GM19438 (cell line): ENCODE results near the gene FANCI.

Experiments
- ATAC-seq: cut with Tn5 transposase; IDR thresholded peaks from one replicate; pipeline ENCODE4 v1.9.1; 2021; ENCODE audit warnings: low read depth; ENCODE audit not compliant: unreplicated experiment

Gene FANCI

DNA sequence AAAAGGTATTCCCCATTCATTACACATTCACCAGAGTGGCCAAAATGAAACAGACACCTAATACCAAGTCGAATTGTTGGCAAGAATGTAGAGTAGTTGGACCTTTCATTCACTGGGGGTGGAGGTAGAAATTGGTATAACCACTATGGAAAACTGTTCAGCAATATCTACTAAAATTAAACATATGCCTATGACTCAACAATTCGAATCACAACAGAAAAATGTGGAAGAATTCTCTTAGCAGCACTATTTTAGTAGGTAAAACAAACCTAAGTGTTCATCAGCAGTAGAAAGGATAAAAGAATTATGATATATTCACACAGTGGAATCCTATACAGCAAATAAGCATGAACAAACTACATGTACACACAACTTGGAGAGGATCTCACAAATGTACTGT, 60.2 kb downstream of the FANCI start:
- no peak for ATAC-seq

- ATAC-seq: no peak
Observed at GRCh38 chr15:89305395-89305794, 61.6 kb downstream of the FANCI start.

DNA sequence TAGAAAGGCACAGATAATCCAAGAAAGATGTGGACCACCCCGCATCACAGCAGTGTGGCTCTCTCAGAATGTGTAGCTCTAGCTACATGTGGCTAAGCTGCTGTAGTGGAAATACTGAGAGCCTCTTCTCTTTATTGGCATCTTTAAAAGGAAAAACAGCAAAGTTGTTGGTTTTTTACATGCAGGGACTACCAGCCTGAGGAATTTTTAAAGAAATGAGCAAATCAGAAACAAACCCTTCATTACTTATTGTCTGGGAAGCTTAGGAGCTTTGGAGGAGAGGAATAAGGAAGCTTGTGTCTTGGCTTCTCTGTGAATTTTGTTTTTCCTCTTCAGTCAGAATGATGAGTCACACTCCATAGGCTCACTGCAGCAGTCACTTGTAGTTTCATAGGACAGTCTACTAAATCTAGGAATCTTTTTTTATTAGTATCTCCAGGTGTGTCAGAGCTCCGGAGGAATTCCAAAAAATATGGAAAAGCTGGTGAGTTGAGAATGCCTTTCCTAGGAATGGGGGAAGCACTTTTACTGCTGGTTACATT, 63.3 kb downstream of the FANCI start:
- no peak for ATAC-seq

DNA sequence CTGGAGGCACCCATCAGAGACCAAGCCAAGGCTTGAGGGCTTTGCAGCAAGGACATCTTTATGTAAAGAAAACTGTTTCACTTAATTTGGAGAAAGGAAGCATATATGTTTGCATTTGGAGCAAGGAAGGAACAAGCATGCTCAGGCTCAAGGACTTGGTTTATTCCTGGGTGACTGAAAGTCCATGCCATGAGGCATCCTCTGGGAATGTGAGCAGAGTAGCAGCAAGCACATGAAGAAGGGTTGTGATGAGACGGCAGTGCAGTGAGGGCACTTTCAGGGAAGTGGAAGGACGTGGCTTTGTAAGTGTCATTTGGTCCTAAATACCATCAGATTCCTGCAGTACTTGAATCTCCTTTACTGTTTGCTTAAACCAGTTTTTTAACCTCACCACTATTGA, 64.0 kb downstream of the FANCI start:
- no peak for ATAC-seq

- no peak for ATAC-seq
Observed at GRCh38 chr15:89308236-89308635, 64.5 kb downstream of the FANCI start.

DNA sequence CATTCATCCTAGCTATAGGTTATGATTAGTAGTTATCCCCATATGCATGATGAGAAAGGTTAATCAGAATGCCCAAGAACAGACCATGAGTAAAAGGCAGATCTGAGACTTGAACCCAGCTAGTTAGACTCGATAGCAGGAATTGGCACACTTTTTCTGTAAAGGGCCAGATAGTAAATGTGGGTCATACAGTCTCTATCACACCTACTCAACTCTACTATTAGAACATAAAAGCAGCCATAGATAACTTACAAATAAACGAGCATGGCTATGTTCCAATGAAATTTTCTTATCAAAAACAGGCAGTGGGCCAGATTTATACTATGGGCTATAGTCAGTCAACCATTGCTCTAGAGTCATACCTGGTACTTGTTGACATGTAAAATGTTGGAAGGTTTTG, 66.2 kb downstream of the FANCI start:
- no peak for ATAC-seq

DNA sequence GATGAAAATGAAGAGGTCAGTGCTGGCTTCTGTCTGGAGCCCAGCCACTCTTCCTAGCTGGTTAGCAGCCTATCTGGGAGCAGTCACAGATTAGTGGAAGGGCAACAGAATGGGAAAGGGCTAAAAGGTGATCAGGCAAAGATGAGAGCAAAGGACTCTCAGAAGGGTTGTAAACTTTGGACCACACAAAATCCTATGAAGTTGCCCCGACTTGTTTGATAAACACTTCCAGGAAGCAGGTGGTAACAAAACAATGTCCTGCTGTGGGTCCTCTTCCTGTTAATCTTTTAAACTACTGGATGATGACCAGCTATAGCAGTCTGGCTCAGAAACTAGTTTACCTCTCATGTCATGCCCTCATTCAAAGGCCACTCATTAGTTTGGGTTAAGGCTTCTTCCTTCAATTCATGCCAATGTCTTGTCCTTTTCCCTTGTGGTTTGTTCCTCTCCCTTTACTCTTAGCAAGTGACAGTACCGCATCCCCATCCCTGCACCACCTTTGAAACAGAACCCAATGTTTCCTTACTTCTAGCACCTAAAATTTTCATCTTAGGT, 71.7 kb downstream of the FANCI start:
- ATAC-seq: no peak

GRCh38 chr15:89316504-89316903, 72.7 kb downstream of the FANCI start:
- no peak for ATAC-seq

GRCh38 chr15:89317186-89317720, 73.5 kb downstream of the FANCI start:
- ATAC-seq: no peak

- ATAC-seq: no peak
Observed at GRCh38 chr15:89319678-89320077, 75.9 kb downstream of the FANCI start.

DNA sequence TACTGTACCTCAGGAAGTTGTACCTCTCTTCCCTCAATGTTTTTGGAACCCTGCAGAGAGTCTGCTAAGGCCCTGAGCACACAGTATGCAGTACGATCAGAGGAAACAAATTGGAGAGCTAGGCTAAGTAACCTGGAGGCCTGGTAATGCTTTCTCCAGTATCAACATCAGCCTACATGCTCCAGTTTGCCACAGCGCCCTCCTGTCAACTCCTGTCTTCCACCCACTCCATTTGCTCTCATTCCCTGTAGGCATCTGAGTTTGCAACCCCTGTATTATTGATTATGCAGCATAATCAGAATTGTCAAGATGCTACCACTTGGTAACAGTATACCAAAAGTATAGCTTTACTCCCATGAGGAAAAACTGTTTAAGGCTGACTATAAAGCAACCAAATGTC, 76.4 kb downstream of the FANCI start:
- ATAC-seq: no peak

DNA sequence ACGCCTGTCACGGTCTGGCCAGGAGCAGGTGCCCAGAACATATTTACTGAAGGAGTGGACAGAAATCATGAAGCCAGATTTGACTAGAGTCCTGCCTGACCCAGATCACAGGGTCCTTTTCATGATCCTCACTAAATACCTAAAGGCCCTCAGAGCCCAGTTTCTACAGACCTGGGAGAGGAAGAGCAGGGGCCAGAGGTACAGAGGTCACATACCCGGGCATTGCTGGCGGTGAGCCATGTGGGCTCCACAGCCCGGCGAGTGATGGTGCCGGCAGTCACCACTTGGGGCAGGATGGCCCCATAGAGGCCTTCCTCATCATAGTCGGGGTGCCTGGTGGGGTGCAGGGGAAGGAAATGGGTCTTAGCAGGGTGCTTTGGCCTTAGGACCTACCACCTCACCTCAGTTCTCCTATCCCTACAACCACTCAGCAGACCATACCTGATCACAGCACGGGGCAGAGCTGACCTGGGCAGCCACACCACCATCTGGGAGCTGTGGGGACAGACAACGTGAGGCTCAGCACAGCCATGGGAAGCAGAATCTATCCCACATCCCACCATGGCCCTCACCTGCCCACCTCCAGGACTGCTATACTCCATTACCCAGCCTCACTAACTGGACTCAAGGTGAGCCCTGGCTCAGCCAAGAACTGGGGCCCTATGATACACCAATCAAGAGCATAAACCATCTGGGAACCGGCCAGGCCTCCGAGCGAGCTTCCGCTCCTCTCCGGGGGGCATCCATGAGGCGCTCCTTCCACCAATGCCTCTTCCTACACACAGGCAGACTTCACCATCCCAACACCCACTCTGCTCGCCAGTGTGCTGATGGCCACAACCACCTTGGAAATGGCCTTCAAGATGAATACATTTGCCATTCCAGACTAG, 78.0 kb downstream of the FANCI start:
- ATAC-seq: no peak

DNA sequence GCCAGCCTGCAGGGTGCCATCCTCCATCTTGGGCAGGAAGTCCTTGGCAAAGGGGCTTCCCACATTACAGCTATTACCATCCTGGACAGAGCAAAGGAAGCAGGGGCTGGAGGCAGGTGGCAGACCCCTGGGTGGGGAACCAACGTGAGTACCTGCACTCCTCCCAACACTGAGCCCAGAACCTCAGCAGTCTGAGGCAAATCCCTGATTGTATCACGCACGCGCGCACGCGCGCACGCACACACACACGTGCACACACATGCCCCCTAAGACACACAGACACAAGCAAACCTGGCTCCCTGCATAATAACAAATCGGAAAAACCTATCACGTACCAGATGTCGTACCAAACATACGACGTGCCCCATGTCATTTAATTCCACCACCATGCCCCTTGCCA, 79.0 kb downstream of the FANCI start:
- ATAC-seq: no peak

- ATAC-seq: no peak
Observed at GRCh38 chr15:89323825-89324224, 80.0 kb downstream of the FANCI start.

GRCh38 chr15:89325039-89325803, 81.4 kb downstream of the FANCI start:
- no peak for ATAC-seq

- ATAC-seq: no peak
Observed at GRCh38 chr15:89326316-89326715, 82.5 kb downstream of the FANCI start.

DNA sequence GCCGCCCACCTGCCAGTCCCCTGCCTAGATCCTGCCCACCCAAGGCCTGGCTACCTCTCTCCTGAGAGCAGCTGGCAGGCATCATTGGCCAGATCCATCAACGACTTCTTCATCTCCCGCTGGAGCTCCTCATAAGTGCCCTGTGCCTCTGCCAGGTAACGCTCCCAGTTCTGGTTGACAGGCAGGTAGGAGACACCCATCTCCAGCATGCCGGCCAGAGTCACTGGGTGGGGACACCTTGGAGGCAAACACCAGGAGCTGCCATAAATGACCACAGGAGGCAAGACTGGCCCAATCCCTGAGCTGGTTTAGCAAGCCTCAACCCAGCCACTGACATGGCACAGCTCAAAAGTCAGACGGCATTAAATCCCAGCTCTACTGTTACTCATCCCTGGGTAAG, 83.3 kb downstream of the FANCI start:
- ATAC-seq: no peak

DNA sequence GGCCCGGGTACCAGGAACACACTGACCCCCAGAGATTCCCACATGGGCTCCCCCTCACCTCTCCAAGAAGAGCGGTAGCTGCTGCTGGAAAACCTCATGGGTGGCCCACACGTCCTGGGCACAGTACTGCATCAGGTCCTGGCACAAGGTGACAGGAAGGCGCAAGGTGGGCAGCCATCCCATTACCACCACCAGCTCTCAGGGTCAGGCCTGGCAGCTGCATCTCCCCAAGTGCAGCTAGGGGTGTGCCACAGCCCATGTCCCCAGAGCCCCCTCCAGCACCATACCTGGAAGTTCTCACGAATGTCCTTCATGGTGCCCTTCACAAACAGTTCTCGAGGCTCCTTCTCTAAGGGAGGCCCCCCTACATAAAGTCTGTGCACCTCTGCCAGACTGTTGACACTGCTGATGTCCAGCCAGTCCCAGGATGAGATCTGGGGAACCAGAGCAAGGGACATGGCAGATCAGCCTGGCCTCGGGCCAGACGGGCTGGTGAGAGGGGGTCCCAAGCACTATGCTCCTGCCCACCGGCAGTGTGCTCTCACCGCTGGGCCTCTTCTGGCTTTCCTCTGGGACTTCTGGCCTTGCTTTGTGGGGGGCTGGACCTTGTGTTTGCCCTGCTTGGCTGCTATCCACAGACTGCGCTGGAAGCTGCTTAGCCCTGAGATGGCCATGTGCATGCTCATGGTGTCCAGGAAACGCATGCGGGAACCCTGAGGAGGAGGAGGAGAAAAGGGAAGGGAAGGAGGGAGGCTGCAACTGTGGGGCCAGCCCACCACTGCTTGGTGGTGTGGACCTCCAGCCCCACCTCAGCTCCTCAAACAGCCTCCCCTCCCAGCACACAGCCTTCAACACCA, 84.8 kb downstream of the FANCI start:
- ATAC-seq: no peak

- no peak for ATAC-seq
Observed at GRCh38 chr15:89329329-89330084, 85.7 kb downstream of the FANCI start.
